Esophagus squamous epithelium (tissue), 4 donors: ENCODE data around the gene NAPB.

ENCODE experiments used
- POLR2A ChIP-seq, 4 donors: fragments of 450-650 bp; IDR thresholded peaks; one replicate each; pipeline ENCODE4 v1.6.1; 2017; ENCODE audit warnings: antibody characterized with exemption in 4 of 4, mild to moderate bottlenecking in 4 of 4, moderate library complexity in 3 of 4
- TF ChIP-seq, protein P1 (sequence below), 6 experiments: fragments of 450-650 bp in 4 of 6; fragments of 200-600 bp in 2 of 6; sonication (generic) in 2 of 6; IDR thresholded peaks; one replicate each; pipeline ENCODE4 v1.5.1; 2016 to 2019; ENCODE audit warnings: antibody characterized with exemption in 6 of 6, mild to moderate bottlenecking in 4 of 6, moderate library complexity in 4 of 6

GRCh38 chr20:23456409-23456808, 35.1 kb upstream of the NAPB start:
- TF ChIP-seq POLR2A (IDR thresholded peaks at IDR 0.05): no peak
- TF ChIP-seq, protein P1, sequence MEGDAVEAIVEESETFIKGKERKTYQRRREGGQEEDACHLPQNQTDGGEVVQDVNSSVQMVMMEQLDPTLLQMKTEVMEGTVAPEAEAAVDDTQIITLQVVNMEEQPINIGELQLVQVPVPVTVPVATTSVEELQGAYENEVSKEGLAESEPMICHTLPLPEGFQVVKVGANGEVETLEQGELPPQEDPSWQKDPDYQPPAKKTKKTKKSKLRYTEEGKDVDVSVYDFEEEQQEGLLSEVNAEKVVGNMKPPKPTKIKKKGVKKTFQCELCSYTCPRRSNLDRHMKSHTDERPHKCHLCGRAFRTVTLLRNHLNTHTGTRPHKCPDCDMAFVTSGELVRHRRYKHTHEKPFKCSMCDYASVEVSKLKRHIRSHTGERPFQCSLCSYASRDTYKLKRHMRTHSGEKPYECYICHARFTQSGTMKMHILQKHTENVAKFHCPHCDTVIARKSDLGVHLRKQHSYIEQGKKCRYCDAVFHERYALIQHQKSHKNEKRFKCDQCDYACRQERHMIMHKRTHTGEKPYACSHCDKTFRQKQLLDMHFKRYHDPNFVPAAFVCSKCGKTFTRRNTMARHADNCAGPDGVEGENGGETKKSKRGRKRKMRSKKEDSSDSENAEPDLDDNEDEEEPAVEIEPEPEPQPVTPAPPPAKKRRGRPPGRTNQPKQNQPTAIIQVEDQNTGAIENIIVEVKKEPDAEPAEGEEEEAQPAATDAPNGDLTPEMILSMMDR (IDR thresholded peaks at IDR 0.05): no peak
